ENCODE results near the gene XPO6. TPM values are rescaled to one million over a fixed set of nuclear protein-coding genes. Genes with fewer than 3 reads are reported as not detected.
A peak's percentile ranks its signal among the peaks of the same experiment; 100 is the strongest.

Gene XPO6
- total RNA-seq, 1 donor from 2014 or later: 82.9 TPM

- H3K9me3 Mint-ChIP-seq (ENCODE audit: low read depth): no peaks in the 10 kb centered on the region
- DNase-seq (ENCODE audit: low spot score, unreplicated experiment): no peak
- TF ChIP-seq CTCF (IDR thresholded peaks at IDR 0.05; ENCODE audit: unreplicated experiment): no peak
- H3K36me3 Mint-ChIP-seq (ENCODE audit: insufficient read depth): no peaks in the 10 kb centered on the region
- no peak overlapping the region for H3K4me3 Mint-ChIP-seq (ENCODE audit: low read depth)
- no peaks in the 10 kb centered on the region for H3K4me1 Mint-ChIP-seq (ENCODE audit: low read depth)
- peaks cover 56% of the 10 kb centered on the region for H3K27me3 Mint-ChIP-seq
- no peak overlapping the region for H3K27ac Mint-ChIP-seq
These were observed 144.0 kb downstream of the XPO6 start for GRCh38 chr16:28067604-28068379.

- Mint-ChIP-seq H3K4me1 (ENCODE audit: low read depth) (no peaks in the 10 kb centered on the region), H3K9me3 (ENCODE audit: low read depth) (no peaks in the 10 kb centered on the region), H3K4me3 (ENCODE audit: low read depth) (peak overlapping the region; percentile 35), H3K27ac (no peak overlapping the region), H3K27me3 (peaks cover 68% of the 10 kb centered on the region), H3K36me3 (ENCODE audit: insufficient read depth) (no peaks in the 10 kb centered on the region)
- DNase-seq (ENCODE audit: low spot score, unreplicated experiment): no peak
- TF ChIP-seq CTCF (IDR thresholded peaks at IDR 0.05; ENCODE audit: unreplicated experiment): no peak
These were observed 147.0 kb downstream of the XPO6 start for GRCh38 chr16:28064706-28065249.

GRCh38 chr16:28064150-28064549 lies 147.6 kb downstream of the XPO6 start:
- no peaks in the 10 kb centered on the region for H3K9me3 Mint-ChIP-seq (ENCODE audit: low read depth)
- no peaks in the 10 kb centered on the region for H3K36me3 Mint-ChIP-seq (ENCODE audit: insufficient read depth)
- no peak overlapping the region for H3K27ac Mint-ChIP-seq
- peaks cover 74% of the 10 kb centered on the region for H3K27me3 Mint-ChIP-seq
- no peak for TF ChIP-seq CTCF (IDR thresholded peaks at IDR 0.05; ENCODE audit: unreplicated experiment)
- H3K4me1 Mint-ChIP-seq (ENCODE audit: low read depth): no peaks in the 10 kb centered on the region
- no peak overlapping the region for H3K4me3 Mint-ChIP-seq (ENCODE audit: low read depth)
- DNase-seq (ENCODE audit: low spot score, unreplicated experiment): no peak

- Mint-ChIP-seq H3K27me3 (peaks cover 76% of the 10 kb centered on the region), H3K4me3 (ENCODE audit: low read depth) (peak within 1 kb of the TSS; percentile 24)
These were observed 148.1 kb downstream of the XPO6 start, which contains the start of gene GSG1L for GRCh38 chr16:28063591-28064061. Gene GSG1L, minus strand, starts transcription at chr16:28063714. Its CDS starts 290 bp downstream, at chr16:28063424.

More at GRCh38 chr16:28063591-28064061, 148.1 kb downstream of the XPO6 start, which contains the start of gene GSG1L:
- Mint-ChIP-seq H3K9me3 (ENCODE audit: low read depth) (no peaks in the 10 kb centered on the region), H3K4me1 (ENCODE audit: low read depth) (no peaks in the 10 kb centered on the region), H3K36me3 (ENCODE audit: insufficient read depth) (no peaks in the 10 kb centered on the region), H3K27ac (no peak within 1 kb of the TSS)
- TF ChIP-seq CTCF (IDR thresholded peaks at IDR 0.05; ENCODE audit: unreplicated experiment): peak; percentile 47
- DNase-seq (ENCODE audit: low spot score, unreplicated experiment): no peak
